OCI-LY7 (cell line): Measurements from ENCODE around the gene HAND1.

Source experiments
- CTCF ChIP-seq: fragments of 200-600 bp; sonication (generic); conservative IDR thresholded peaks from 2 replicates; pipeline ENCODE4 v1.5.1; 2014; ENCODE audit warnings: mild to moderate bottlenecking, antibody characterized with exemption, low read length, moderate library complexity, mixed read lengths
- EZH2phosphoT487 ChIP-seq: fragments of 200-600 bp; sonication (generic); IDR thresholded peaks from 2 replicates; pipeline ENCODE4 v1.6.1; 2018; ENCODE audit warnings: low read depth, borderline replicate concordance, mild to moderate bottlenecking, mixed run types, antibody characterized with exemption, low read length, moderate library complexity, mixed read lengths

GRCh38 chr5:154508114-154508513, 30.1 kb upstream of the HAND1 start:
- TF ChIP-seq CTCF (no peak), EZH2phosphoT487 (no peak)
